Measurements from ENCODE around the gene HGFAC.

DNA sequence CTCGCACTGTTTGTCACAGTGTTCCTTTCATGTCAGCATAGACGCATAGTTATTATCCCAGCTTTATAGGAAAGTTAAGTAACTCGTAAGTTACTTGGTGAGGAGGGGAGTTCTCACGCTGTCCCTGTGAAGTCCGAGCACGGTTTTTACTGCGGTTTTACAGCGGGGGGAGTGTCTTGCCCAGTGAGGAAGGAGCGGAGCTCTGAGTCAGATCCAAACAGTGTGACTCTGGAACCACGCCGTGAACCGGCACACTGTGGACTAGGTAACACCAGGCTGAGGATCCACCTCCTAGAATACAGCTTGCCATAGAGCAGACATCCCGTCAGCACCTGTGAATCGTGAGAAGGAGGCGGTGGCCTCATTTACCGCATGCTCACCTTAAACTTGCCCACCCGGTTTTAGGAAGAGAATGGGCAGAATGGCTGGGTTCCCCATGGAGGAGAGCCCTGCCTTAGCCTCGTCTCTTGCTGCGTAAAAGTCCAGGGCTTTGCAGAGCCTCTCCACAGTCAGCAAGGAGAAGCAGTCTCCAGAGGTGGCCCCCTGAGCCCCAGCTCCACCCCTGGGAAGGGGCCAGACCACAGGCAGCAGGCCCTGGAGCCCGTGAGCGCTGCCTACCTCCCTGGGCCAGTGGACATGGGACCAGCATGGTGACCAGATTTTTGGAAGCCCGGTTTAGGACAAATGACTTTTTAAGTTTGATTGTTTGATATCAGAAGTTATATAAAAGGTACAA lies 40.2 kb upstream of the HGFAC start:
- TF ChIP-seq, protein P1, sequence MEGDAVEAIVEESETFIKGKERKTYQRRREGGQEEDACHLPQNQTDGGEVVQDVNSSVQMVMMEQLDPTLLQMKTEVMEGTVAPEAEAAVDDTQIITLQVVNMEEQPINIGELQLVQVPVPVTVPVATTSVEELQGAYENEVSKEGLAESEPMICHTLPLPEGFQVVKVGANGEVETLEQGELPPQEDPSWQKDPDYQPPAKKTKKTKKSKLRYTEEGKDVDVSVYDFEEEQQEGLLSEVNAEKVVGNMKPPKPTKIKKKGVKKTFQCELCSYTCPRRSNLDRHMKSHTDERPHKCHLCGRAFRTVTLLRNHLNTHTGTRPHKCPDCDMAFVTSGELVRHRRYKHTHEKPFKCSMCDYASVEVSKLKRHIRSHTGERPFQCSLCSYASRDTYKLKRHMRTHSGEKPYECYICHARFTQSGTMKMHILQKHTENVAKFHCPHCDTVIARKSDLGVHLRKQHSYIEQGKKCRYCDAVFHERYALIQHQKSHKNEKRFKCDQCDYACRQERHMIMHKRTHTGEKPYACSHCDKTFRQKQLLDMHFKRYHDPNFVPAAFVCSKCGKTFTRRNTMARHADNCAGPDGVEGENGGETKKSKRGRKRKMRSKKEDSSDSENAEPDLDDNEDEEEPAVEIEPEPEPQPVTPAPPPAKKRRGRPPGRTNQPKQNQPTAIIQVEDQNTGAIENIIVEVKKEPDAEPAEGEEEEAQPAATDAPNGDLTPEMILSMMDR (IDR thresholded peaks at IDR 0.05) = no peak
- no peak for TF ChIP-seq POLR2A (IDR thresholded peaks at IDR 0.05)

All from upper lobe of left lung (tissue), 4 donors.